HEK293T (cell line): ENCODE measurements around the gene MYCBPAP.

Experiments
- BHLHE40 ChIP-seq: fragments of 450-650 bp; IDR thresholded peaks from 2 replicates; pipeline ENCODE4 v1.6.1; 2016; ENCODE audit warnings: mild to moderate bottlenecking, moderate library complexity, borderline replicate concordance
- FOXA1 ChIP-seq: fragments of 450-650 bp; IDR thresholded peaks from 2 replicates; pipeline ENCODE4 v1.6.1; 2016; ENCODE audit warnings: mild to moderate bottlenecking
- FOXK2 ChIP-seq: fragments of 450-650 bp; IDR thresholded peaks from 2 replicates; pipeline ENCODE4 v1.6.1; 2016; ENCODE audit warnings: mild to moderate bottlenecking
- FOXM1 ChIP-seq: fragments of 450-650 bp; IDR thresholded peaks from 2 replicates; pipeline ENCODE4 v1.6.1; 2017; ENCODE audit warnings: mild to moderate bottlenecking, borderline replicate concordance
- HDGF ChIP-seq: fragments of 450-650 bp; IDR thresholded peaks from 2 replicates; pipeline ENCODE4 v1.6.1; 2017; ENCODE audit warnings: antibody characterized with exemption, borderline replicate concordance
- LEF1 ChIP-seq: fragments of 450-650 bp; IDR thresholded peaks from 2 replicates; pipeline ENCODE4 v1.6.1; 2017; ENCODE audit warnings: mild to moderate bottlenecking, borderline replicate concordance
- PKNOX1 ChIP-seq: fragments of 450-650 bp; IDR thresholded peaks from 2 replicates; pipeline ENCODE4 v1.6.1; 2016
- SP1 ChIP-seq: fragments of 450-650 bp; IDR thresholded peaks from 2 replicates; pipeline ENCODE4 v1.6.1; 2017
- SUZ12 ChIP-seq: fragments of 450-650 bp; IDR thresholded peaks from 2 replicates; pipeline ENCODE4 v1.6.1; 2016; ENCODE audit warnings: mild to moderate bottlenecking
- TARDBP ChIP-seq: fragments of 450-650 bp; IDR thresholded peaks from 2 replicates; pipeline ENCODE4 v1.6.1; 2016
- ZNF384 ChIP-seq: fragments of 450-650 bp; IDR thresholded peaks from 2 replicates; pipeline ENCODE4 v1.6.1; 2016

GRCh38 chr17:50550661-50551432 lies 42.6 kb downstream of the MYCBPAP start:
- TF ChIP-seq SUZ12 = no peak
- no peak for TF ChIP-seq HDGF
- TF ChIP-seq BHLHE40 = no peak
- TF ChIP-seq FOXM1 = no peak
- no peak for TF ChIP-seq SP1
- no peak for TF ChIP-seq FOXK2
- TF ChIP-seq PKNOX1 = no peak
- TF ChIP-seq TARDBP = no peak
- TF ChIP-seq FOXA1 = no peak
- no peak for TF ChIP-seq LEF1
- no peak for TF ChIP-seq ZNF384
